ENCODE data around the gene TRABD.
"Not testable (repeated sequence)": the region's sequence is repeated elsewhere in the genome, so short reads cannot be mapped to it uniquely, and the experiment has no call there.

The TRABD gene, protein sequence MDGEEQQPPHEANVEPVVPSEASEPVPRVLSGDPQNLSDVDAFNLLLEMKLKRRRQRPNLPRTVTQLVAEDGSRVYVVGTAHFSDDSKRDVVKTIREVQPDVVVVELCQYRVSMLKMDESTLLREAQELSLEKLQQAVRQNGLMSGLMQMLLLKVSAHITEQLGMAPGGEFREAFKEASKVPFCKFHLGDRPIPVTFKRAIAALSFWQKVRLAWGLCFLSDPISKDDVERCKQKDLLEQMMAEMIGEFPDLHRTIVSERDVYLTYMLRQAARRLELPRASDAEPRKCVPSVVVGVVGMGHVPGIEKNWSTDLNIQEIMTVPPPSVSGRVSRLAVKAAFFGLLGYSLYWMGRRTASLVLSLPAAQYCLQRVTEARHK

DNA sequence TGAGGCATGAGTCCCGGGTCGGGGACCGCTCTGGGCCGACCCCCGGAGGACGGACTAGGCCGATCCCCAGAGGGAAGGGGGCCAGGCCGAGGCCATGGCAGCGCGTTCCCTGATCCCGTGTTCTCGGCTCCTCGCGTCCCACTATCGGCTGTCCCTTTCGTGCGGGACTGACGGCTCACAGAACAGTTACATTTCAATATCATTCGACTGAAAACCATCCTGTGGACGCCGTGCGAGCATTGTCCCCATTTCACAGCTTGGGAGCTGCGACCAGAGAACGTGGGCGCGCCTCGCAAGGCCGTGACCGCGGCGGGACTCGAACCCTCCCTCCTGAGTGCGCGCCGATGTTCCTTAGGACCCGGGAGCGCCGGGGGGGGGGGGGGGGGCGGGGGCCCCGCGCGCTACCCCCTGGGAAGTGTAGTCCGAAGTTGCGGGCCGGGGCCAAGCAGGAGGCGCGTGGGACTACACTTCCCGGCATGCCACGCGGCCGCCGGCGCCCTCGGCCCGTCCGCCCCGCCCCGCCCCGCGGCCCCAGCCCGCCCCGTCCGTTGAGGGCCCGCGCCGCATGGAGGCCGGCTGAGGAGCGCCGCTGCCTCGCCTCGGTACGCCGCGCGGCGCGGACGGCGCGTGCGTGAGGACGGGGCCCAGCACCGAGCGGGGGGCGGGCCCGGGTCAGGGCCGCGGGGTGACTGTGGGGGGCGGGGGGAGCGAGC, at the start of gene TRABD:
TSS of gene TRABD (plus strand) at position 539 of the 713 bp plus-strand sequence. CDS start 7,148 bp downstream, outside the sequence.
- in situ Hi-C loops (cut with MboI; ENCODE audit: low sequenced_read_pairs), result no loop called here

DNA sequence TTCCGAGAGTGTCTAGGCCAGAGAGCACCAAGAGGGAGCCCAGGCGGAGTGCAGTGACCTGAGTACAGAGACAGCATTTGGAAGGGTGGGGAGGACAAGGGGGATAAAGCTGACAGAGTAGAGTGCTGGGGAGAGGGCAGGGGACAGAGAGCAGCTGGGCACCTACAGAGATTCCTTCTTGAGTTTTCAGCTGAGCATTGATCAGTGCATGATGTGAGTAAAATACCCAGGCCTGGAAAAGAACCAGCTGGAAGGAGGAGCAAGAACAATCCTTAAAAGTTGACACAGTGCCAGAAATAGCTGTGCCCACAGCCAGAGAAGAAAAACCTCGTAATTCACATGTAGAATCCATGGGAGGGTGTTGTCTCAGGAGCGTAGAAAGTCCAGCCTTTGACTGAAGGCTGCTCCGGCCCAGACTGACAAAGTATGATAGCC, 49.1 kb upstream of the TRABD start:
- in situ Hi-C loops (cut with MboI; ENCODE audit: low sequenced_read_pairs), result no loop called here

DNA sequence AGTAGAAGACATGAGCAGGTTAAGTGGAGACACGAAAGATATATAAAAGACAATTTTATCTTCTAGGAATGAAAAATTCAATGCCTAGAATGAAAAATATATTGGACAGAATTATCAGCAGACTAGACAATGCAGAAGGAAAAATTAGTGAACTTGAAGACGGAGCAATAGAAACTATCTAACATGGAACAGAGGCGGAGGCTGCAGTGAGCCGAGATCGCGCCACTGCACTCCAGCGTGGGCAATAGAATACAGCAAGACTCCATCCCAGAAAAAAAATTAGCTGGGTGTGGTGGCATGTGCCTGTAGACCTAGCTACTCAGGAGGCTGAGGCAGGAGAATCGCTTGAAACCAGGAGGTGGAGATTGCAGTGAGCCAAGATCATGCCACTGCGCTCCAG, 48.4 kb upstream of the TRABD start:
- in situ Hi-C loops (cut with MboI; ENCODE audit: low sequenced_read_pairs), result not testable (repeated sequence)

DNA sequence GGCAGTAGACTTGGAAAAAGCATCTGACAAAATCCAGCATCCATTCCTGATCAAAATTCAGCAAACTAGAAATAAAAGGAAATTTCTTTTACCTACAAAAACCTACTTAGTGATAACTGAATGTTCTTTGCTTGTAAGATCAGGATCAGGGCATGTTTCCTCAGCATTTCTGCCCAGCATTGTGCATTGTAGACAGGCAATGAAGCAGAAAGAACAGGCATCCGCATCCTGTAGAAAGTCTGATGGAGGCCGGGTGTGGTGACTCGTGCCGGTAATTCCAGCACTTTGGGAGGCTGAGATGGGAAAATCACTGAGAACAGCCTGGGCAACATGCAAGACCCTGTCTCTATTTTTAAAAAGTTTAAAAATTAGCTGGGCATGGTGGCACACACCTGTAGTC, 47.7 kb upstream of the TRABD start:
- in situ Hi-C loops (cut with MboI; ENCODE audit: low sequenced_read_pairs), result no loop called here

DNA sequence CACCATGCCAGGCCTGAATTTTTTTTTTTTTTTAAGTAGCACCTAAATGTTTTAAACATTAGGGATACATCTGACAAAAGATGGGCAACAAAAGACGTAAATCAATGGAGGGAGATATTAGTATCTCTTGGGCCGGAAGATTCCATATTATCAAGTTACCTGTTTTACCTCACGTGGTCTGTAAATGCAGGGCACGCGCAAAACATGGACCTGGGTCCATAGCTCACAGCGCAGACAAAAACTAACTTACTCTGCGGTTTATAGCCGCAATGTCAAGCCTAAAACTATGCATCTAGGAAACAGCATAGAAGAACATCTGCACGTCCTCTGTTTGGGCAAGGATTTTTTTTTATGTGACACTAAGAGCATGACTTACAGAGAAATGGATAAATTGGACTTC, 46.7 kb upstream of the TRABD start:
- in situ Hi-C loops (cut with MboI; ENCODE audit: low sequenced_read_pairs), result no loop called here

DNA sequence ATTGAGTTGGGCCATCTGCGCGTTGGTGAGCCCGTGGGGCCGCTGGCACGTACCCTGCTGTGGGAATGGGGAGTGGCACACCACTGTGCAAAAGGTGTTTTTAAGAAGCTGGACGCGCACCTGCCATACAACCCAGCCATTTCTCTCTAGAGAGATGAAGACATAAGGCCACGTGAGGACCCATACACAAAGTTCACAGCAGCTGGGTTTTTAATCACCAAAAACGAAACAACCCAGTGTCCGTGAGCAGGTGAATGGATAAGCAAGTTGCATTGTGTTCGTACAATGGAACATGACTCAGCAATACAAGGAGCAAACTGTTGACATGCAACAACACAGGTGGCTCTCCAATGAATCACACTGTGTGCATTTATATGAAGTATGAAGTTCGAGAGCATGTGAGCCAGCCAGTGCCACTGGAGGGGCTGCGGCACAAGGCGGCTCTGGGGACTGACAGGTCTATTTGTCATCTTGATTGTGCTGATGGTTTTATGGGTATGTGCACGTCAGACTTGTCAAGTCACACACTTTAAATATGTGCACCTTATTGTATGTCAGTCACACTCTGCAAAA, 45.8 kb upstream of the TRABD start:
- in situ Hi-C loops (cut with MboI; ENCODE audit: low sequenced_read_pairs), result no loop called here

DNA sequence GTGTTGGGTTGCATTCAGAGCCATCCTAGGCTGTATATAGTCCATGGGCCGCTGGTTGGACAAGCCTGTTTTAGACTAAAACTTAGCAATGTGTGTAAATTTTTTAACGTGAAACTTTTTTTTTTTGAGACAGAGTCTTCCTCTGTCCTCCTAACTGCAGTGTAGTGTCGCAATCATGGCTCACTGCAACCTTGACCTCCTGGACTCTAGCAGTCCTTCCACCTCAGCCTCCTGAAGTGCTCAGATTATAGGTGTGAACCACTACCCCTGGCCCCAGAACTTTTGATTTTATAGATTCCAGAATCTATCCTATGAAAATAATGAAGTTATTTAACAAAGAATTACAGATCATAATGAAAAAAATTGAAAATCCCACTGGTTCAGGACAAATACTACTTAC, 45.1 kb upstream of the TRABD start:
- in situ Hi-C loops (cut with MboI; ENCODE audit: low sequenced_read_pairs), result no loop called here

DNA sequence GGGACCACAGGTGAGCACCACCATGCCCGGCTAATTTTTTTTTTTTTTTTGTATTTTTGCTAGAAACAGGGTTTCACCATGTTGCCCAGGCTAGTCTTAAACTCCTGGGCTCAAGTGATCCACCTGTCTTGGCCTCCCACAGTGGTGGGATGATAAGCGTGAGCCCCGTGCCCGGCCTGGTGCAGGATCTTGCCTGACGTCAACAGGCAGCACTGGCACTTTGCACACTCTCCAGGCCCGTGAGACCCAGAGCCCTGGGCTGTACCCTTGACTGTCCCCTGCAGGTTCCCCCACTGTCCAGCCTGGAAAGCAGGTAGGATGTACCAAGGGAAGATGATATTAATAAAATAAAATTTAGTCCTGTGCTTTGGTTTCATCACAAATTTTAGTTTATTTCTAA, 44.3 kb upstream of the TRABD start:
- in situ Hi-C loops (cut with MboI; ENCODE audit: low sequenced_read_pairs), result no loop called here

DNA sequence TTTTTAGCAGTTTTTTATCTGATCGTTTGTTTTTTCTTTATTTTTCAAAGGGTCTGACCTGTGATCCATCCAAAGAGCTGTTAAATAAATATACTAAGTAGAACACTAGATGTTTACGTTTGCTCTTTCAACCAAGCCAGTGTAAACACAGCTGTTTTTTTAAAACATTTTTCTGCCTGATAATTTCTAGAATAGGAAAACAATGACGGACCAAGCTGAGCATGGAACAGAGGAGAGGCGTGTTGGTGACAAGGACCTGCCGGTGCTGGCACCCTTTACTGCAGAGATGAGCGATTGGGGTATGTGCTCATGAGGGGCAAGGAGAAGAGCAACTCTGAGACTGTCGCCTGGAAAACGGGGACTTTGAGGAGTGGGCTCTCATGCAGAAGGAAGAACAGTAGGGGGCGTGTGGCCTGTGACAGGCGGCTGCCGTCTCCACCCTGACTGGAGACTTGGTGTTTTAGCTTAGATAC, 43.8 kb upstream of the TRABD start:
- in situ Hi-C loops (cut with MboI; ENCODE audit: low sequenced_read_pairs), result no loop called here

DNA sequence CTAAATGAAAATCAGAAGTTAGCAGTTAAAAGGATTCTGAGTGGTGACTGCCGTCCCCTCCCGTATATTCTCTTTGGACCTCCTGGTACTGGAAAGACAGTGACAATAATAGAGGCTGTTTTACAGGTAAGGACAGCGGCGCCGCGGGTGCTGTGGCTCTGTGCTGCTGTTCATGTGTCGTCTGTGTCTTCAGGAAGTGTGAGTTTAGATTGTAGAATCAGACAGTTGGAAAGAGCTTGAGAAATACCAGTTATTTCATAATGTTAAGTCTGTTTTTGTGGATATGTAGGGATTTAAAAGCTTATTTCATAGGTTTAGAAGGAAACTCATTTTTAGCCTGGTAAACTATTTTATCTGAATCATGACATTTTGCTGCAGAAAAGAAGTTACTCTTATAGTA, 42.6 kb upstream of the TRABD start:
- in situ Hi-C loops (cut with MboI; ENCODE audit: low sequenced_read_pairs), result no loop called here

DNA sequence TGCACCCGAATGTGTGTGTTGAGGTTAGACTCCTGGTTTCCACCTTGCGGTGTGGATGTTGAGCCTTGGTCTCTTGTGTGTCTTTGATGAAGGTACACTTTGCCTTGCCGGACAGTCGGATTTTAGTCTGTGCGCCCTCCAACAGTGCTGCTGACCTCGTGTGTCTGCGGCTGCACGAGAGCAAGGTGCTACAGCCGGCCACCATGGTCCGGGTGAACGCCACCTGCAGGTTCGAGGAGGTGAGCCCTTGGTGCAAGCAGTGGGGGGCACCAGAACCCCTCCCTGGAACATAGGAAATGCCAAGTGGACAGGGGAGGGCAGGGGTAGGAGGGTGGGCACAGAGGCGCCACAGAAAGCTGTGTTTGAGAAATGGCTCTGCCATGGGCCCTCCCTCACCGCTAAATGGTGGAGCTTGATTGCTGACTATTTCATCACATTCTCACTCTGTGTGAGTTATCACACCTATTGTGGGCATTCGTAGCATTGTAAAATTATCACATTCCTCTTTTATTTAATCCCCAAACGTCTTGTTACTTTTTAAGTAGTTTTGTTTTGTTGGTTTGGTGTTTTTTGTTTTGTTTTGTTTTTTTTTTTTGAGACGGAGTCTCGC, 41.6 kb upstream of the TRABD start:
- in situ Hi-C loops (cut with MboI; ENCODE audit: low sequenced_read_pairs), result no loop called here

DNA sequence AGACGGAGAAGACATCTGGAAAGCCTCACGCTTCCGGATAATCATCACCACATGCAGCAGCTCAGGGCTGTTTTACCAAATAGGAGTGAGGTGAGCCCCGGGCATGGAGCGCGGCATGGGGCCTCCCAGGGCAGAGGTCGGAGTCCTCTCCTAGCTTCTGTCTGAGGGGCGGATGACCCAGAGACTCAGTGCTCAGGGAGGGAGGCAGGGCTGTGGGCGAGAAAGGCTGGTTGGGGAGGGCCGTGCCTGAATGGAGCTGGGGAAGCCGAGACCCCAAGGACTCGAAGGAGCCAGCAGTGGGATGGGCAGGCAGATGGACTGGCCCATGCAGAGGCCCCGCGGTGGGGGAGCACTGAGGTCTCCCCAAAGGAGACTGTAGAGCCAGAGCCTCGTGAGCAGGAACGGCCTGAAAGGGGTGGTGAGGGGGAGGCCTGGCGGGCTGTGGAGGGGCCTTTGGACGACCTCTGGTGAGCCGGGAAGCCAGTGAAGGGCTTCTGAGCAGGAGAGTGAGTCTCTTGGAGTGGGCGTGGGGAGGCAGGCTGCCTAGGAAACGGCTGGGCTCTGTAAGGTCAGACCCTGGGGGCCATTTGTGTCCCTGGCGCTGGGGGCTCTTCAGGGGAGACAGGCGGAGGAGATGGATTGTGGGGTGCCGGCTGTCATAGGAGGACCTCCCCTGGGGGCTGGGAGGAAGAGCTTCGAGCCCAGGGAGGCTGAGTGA, 39.8 kb upstream of the TRABD start:
- in situ Hi-C loops (cut with MboI; ENCODE audit: low sequenced_read_pairs), result no loop called here

DNA sequence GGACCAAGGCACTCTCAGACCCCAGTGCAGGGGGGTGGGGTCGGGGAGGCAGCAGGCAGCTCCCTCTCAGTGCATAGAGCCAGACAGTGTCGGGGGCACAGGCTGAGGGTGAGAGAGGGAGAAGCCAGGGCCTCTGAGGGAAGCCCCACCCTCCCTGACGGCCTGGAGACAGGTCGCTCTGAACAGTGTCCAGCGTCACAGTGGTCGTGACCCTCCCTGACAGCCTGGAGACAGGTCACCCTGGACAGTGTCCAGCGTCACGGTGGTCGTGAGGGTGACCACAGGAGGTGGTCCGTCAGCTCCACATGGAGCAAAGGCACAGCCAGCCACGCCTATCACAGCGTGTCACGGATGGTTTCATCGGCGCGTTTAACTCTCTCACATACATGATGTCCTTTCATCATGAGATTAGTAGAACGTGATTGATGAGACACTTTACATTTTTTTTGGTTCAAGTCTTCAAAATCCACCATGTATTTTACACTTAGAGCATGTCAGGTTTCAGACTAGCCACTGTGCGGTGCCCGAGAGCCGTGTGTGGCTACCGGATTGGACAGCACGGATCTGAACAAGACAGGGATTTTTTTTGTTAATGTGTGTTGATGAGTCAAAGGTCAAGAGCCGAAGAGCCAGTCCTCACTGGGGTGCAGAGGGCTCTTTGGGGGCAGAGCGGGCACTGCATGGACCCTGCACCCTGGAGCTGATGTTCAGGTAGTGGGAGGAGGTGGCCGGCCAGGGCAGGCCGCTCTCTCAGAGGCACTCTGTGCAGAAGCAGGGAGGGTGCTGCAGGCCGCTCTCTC, 39.1 kb upstream of the TRABD start:
- in situ Hi-C loops (cut with MboI; ENCODE audit: low sequenced_read_pairs), result no loop called here

DNA sequence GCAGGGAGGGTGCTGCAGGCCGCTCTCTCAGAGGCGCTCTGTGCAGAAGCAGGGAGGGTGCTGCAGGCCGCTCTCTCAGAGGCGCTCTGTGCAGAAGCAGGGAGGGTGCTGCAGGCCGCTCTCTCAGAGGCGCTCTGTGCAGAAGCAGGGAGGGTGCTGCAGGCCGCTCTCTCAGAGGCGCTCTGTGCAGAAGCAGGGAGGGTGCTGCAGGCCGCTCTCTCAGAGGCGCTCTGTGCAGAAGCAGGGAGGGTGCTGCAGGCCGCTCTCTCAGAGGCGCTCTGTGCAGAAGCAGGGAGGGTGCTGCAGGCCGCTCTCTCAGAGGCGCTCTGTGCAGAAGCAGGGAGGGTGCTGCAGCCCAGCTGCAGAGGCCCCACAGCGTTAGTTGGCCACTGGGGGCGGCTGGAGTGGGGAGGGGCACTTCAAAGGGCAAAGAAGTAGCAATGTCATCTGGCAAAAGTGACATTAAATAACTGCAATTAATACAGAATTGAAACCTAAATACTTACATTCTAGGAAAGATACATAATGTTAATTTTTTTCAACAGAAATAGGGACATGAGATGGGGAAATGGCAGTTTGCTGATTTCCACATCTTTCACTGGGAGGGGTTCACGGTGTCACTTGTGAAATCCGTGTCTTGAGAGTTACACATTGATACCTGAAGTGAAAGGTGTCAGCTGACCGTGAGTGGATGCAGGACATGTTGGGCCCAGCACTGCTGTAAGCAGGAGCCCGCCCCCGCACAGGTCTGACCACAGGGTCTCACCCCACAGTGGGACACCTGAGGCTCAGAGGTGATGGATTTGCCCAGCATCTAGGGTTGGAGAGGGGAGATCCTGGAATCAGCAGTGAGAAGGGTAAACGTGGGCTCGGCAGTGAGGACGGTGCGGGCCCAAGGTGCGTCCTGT, 38.2 kb upstream of the TRABD start:
- in situ Hi-C loops (cut with MboI; ENCODE audit: low sequenced_read_pairs), result not testable (repeated sequence)

DNA sequence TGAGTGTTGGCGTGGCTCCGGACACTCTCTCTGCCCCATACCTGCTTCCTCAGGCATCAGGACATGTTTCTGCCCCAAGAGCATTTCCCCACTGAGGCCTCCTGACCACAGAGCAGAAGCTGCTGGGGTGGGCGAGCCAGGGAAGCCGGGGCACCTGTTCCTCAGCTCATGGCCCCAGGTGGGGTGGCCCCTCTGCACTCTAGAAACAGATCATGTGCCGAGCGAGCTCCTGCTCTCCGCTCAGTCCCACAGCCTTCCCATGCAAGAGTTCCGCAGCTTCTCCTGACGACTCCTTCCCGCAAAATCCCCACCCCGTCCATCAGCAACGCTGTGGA, 37.6 kb upstream of the TRABD start:
- in situ Hi-C loops (cut with MboI; ENCODE audit: low sequenced_read_pairs), result no loop called here

DNA sequence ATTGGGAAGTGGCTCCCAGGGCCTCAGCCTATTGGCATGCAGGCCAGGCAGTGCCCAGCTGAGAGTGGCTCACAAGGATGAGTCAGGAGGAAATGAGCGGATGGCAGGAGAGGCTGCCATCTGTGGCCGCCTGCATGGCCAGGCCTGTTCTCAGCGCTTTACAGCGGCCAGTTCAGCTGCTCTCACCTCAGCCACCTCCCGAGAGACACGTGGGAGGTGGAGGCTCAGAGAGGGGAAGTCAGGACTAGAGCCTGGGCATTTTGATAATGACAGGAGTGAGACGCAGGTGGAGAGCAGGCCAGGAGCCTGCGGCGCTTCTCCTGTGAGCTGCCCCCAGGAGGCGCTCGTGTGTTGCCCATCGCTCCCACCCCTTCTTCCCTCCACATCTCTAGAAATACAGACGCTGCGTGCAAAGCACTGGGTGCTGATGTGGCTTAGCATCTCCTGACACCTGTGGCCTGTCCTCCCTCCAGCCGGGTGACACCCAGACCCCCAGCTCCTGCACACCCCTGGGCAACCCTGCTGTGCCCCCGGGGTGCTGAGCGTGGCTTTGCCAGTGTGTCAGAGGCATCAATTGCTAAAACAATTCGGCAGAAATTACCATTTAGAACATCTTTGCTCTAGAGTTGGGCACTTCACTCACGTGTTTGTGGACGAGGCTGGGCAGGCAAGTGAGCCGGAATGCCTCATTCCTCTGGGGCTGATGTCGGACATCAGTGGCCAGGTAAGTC, 36.6 kb upstream of the TRABD start:
- in situ Hi-C loops (cut with MboI; ENCODE audit: low sequenced_read_pairs), result no loop called here

DNA sequence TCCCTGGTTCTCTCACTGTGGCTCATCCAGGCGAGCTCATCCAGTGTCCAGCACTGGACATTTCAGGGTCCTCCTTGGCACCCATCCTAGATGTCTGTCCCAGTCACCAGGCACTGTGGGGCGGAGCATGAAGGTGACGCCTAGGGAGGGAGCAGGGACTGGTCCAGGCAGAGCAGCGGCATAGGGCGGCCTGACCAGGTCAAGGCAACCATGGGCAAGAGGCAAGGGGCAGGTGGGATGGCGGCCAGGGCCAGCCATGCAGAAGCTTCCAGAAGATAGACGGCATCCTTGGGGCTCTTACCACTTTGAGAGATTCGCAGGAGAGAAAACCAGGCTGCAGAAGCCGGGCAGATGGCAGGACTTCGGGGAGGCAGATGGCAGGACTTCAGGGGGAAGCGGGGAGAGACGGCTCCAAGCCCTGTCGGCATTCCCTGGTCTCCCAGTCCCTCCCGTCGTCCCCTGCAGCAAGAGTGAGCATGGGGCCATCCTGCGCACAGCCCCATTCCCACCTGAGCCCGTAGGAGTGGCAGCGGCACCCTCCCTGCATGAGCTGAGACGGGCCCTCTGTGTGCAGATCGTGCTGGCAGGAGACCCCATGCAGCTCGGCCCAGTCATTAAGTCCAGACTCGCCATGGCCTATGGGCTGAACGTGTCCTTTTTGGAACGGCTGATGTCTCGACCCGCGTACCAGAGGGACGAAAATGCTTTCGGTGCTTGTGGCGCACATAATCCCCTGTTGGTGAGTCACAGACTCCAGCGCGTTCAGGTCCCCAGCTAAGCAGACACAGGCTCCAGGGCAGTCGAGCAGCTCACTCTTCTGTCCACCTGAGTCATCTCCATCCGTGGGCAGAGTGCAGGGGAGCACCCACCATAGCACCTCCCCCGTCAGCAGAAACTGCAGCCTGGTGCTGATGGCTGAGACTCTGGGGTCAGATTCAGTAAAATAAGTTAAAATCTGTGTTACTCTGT, 35.3 kb upstream of the TRABD start:
- in situ Hi-C loops (cut with MboI; ENCODE audit: low sequenced_read_pairs), result no loop called here

Measured in HL-60/S4 treated with phorbol 12-myristate 13-acetate at 8.2 ng/mL for 4 days and 3 days (cell line).